Body of pancreas (tissue), 4 donors: ENCODE data around the gene YY1. TPM values are rescaled to one million over a fixed set of nuclear protein-coding genes. Genes with fewer than 3 reads are reported as not detected.

ENCODE experiments used
- ATAC-seq: fragments of 150-250 bp; one replicate; pipeline ENCODE4 v1.9.1; 2016
- DNase-seq, 4 donors: peaks; one replicate each; pipeline ENCODE4 v3.0.0-alpha.2; 2019
- H3K27ac ChIP-seq, 4 donors: fragments of 200-600 bp; sonication (generic); 1 replicate in 3 of 4; 2 replicates in 1 of 4; pipeline versions ENCODE4 v1.5.1 to v1.6.1; 2016 to 2019; ENCODE audit warnings: mild to moderate bottlenecking in 1 of 4, mixed read lengths in 1 of 4, moderate library complexity in 1 of 4
- H3K27me3 ChIP-seq, 2 donors: fragments of 200-600 bp; sonication (generic); one replicate each; pipeline ENCODE4 v1.6.0; 2016; ENCODE audit warnings: mild to moderate bottlenecking in 1 of 2
- H3K36me3 ChIP-seq, 2 donors: fragments of 200-600 bp; sonication (generic); replicated peaks in 1 of 2; 2 replicates each; pipeline ENCODE4 v1.5.1; 2016; ENCODE audit warnings: low read depth in 2 of 2; ENCODE audit not compliant: insufficient read depth in 1 of 2
- H3K4me1 ChIP-seq: fragments of 200-600 bp; sonication (generic); one replicate; pipeline ENCODE4 v1.6.0; 2016
- H3K4me3 ChIP-seq, 2 donors: fragments of 200-600 bp; sonication (generic); 1 replicate in 1 of 2; 2 replicates in 1 of 2; pipeline ENCODE4 v1.5.1; 2016 to 2019
- H3K9me3 ChIP-seq, 3 donors: fragments of 200-600 bp; sonication (generic); 1 replicate in 2 of 3; 2 replicates in 1 of 3; pipeline ENCODE4 v1.5.1; 2016
- POLR2A ChIP-seq, 3 donors: fragments of 450-650 bp; IDR thresholded peaks; one replicate each; pipeline ENCODE4 v1.6.1; 2016; ENCODE audit warnings: antibody characterized with exemption in 3 of 3, mild to moderate bottlenecking in 2 of 3
- whole genome bisulfite sequencing, 2 donors: methylation state at CpG; one replicate each; pipeline ENCODE4 v1.1.5; 2017; 5-methylcytosine and 5-hydroxymethylcytosine counted together
- intact Hi-C: fragments of 100-400 bp; cut with DNase I; formaldehyde crosslinking; loops from one replicate; pipeline ENCODE4 v1.15.1; 2023
- total RNA-seq, 2 donors: library from RNA; depleted of rRNA; stranded (reverse); fragments of >200 nt; gene quantifications; one replicate each; pipeline ENCODE4 v1.1.0, GENCODE V29; 2016
- TF ChIP-seq, protein P1 (sequence below), 7 experiments: fragments of 450-650 bp in 4 of 7; fragments of 200-600 bp in 3 of 7; sonication (generic) in 3 of 7; IDR thresholded peaks; one replicate each; pipeline ENCODE4 v1.5.1; 2016 to 2019; ENCODE audit warnings: antibody characterized with exemption in 7 of 7

The YY1 gene
- total RNA-seq, 2 donors from 2014 or later, result 27.0 to 30.3 TPM

DNA sequence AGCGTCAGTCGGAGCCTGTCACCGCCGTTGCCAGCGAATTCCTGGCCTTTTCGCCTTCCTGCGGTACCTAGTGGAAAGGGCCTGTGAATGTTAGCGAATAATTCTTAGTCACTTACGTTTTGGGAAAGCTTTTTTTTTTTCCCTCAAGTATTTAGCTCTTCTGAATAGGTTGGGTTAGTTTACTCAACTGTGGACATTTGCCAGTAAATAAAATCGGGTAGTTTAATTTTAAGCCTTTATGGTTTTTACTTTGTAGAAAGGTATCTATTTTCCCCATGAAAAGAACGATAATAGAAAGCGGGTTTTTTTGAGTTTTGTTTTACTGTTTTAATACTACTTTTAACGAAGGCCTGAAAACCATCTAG lies 1.7 kb downstream of the YY1 start:
- peak overlapping the region; percentile 94 to 100 (median 96) for H3K27ac ChIP-seq
- no peaks in the 10 kb centered on the region for H3K9me3 ChIP-seq
- TF ChIP-seq, protein P1, sequence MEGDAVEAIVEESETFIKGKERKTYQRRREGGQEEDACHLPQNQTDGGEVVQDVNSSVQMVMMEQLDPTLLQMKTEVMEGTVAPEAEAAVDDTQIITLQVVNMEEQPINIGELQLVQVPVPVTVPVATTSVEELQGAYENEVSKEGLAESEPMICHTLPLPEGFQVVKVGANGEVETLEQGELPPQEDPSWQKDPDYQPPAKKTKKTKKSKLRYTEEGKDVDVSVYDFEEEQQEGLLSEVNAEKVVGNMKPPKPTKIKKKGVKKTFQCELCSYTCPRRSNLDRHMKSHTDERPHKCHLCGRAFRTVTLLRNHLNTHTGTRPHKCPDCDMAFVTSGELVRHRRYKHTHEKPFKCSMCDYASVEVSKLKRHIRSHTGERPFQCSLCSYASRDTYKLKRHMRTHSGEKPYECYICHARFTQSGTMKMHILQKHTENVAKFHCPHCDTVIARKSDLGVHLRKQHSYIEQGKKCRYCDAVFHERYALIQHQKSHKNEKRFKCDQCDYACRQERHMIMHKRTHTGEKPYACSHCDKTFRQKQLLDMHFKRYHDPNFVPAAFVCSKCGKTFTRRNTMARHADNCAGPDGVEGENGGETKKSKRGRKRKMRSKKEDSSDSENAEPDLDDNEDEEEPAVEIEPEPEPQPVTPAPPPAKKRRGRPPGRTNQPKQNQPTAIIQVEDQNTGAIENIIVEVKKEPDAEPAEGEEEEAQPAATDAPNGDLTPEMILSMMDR (IDR thresholded peaks at IDR 0.05), result peak in 1 of 7 experiments; percentile 23
- no peak for TF ChIP-seq POLR2A (IDR thresholded peaks at IDR 0.05)
- DNase-seq, result no peak
- no peaks in the 10 kb centered on the region for H3K36me3 ChIP-seq
- intact Hi-C loops, result loop anchor here (5.0 kb wide), 1 partner anchor 42 kb away; no protein-coding TSS in a partner anchor
- H3K4me1 ChIP-seq, result peaks cover 58% of the 10 kb centered on the region
- WGBS, 2 donors, result 0% methylated on average over 9 to 13 of the region's 13 CpGs
- ATAC-seq, result no peak
- no peaks in the 10 kb centered on the region for H3K27me3 ChIP-seq
- peak overlapping the region in 1 of 2 donors; percentile 16 for H3K4me3 ChIP-seq

DNA sequence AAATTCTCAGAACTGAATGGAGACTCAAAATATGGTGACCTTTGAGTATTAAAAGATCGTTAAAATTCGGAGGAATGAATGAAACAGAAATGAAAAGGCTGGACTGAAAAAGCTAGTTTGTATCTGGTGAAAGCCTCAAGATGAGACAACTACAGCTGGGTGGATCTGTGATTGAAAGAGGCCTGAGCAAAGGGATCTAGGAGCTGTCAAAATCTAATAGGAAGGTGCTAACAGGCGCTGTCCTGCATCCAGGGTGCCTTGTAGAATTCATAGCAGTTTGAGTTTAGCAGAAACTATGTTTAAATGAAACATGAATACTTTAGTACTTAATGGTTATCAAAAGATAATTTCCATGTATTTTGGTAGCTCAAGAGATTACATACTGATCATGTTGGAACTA lies 2.3 kb downstream of the YY1 start:
- 10 to 12% methylated on average over 3 of the region's 3 CpGs for WGBS, 2 donors
- no peaks in the 10 kb centered on the region for H3K9me3 ChIP-seq
- H3K4me3 ChIP-seq, result no peak overlapping the region
- peak overlapping the region in 3 of 4 donors; percentile 94 to 100 (median 95) for H3K27ac ChIP-seq
- H3K27me3 ChIP-seq, result no peaks in the 10 kb centered on the region
- no peak for TF ChIP-seq POLR2A (IDR thresholded peaks at IDR 0.05)
- TF ChIP-seq, protein P1 (IDR thresholded peaks at IDR 0.05), result no peak
- no peak for DNase-seq
- intact Hi-C loops, result loop anchor here (5.0 kb wide), 1 partner anchor 41 kb away; no protein-coding TSS in a partner anchor
- no peak for ATAC-seq
- H3K4me1 ChIP-seq, result peaks cover 64% of the 10 kb centered on the region
- no peaks in the 10 kb centered on the region for H3K36me3 ChIP-seq

DNA sequence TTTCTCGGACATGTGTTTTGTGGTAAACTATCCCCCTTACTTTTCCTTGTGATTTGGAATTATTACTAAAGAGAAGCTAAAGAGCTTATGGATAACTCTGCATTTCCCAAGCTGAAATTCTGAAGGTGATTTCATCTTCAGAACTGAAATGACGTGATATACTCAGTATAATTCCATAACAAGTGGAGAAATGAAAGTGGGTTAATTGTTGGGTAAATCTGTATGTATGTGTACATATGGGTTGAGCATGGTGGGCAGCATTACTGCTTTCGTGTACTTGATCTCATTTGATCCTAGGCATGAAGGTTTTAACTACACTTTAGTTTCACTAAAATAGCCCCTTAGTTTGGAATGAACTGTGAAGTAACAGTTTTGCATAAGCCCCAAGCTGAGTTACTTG lies 4.1 kb downstream of the YY1 start:
- no peak for ATAC-seq
- DNase-seq, result no peak
- Histone ChIP-seq H3K4me3 (no peak overlapping the region), H3K4me1 (peaks cover 67% of the 10 kb centered on the region), H3K27ac (no peak overlapping the region), H3K36me3 (no peaks in the 10 kb centered on the region), H3K27me3 (no peaks in the 10 kb centered on the region), H3K9me3 (no peaks in the 10 kb centered on the region)
- 80 to 85% methylated on average over 3 of the region's 3 CpGs for WGBS, 2 donors
- no peak for TF ChIP-seq POLR2A (IDR thresholded peaks at IDR 0.05)
- TF ChIP-seq, protein P1 (IDR thresholded peaks at IDR 0.05), result no peak
- intact Hi-C loops, result loop anchor here (5.0 kb wide), 1 partner anchor 39 kb away; no protein-coding TSS in a partner anchor

DNA sequence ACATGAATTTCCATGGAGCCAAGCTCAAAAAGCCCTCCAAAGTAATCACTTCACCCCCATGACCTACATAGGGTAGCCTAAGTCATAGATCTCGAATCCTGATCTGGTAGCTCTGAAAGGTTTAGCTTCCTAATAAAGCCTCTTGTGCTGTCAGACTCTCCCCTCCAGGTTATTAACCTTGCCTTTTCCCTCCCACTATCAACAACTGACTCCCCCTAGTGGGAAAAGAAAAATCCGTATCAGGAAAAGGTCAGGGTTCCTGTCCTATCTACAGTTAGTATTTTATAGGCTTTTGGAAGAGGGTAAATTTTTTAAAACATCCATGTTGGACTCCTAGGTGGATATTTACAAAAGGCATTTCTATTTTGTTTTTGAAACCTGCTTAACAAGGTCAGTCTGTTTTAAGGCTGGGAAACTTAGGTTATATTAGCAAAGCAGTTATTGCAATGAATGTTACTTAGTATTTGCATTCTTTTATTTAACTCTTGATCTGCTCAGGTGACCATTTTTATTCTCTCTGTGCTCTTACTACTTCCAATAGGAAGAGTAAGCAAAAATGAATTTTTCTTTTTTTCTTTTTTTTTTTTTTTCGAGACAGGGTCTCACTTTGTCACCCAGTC lies 8.0 kb downstream of the YY1 start:
- Histone ChIP-seq H3K9me3 (no peaks in the 10 kb centered on the region), H3K36me3 (no peaks in the 10 kb centered on the region), H3K27me3 (no peaks in the 10 kb centered on the region), H3K4me3 (no peak overlapping the region), H3K27ac (peak overlapping the region in 2 of 4 donors; percentile 48 to 57), H3K4me1 (peaks cover 83% of the 10 kb centered on the region)
- WGBS, 2 donors, result 23 to 24% methylated on average over 3 of the region's 3 CpGs
- intact Hi-C loops, result no loop called here
- DNase-seq, result peak in 1 of 4 donors; percentile 38
- peak; percentile 68 for ATAC-seq
- no peak for TF ChIP-seq POLR2A (IDR thresholded peaks at IDR 0.05)
- TF ChIP-seq, protein P1 (IDR thresholded peaks at IDR 0.05), result peak; percentile 35 to 68 (median 51)
